Colonic mucosa (tissue), 4 donors: ENCODE results near the gene CYFIP1. TPM values are rescaled to one million over a fixed set of nuclear protein-coding genes. Genes with fewer than 3 reads are reported as not detected.

Source experiments
- DNase-seq: peaks from one replicate; pipeline ENCODE4 v3.0.0-alpha.2; 2020
- H3K27ac ChIP-seq: fragments of 200-600 bp; one replicate; pipeline ENCODE4 v1.8.0; 2021
- H3K27me3 ChIP-seq: fragments of 200-600 bp; one replicate; pipeline ENCODE4 v1.8.0; 2021
- H3K36me3 ChIP-seq: fragments of 200-600 bp; one replicate; pipeline ENCODE4 v1.8.0; 2021
- H3K4me1 ChIP-seq: fragments of 200-600 bp; one replicate; pipeline ENCODE4 v1.8.0; 2021; ENCODE audit warnings: mild to moderate bottlenecking
- H3K4me3 ChIP-seq: fragments of 200-600 bp; one replicate; pipeline ENCODE4 v1.8.0; 2021
- H3K9ac ChIP-seq, 2 donors: one replicate each; pipeline ENCODE4 v1.7.0; 2013; ENCODE audit warnings: control low read depth in 2 of 2, low read depth in 2 of 2, low read length in 2 of 2
- H3K9me3 ChIP-seq: fragments of 200-600 bp; one replicate; pipeline ENCODE4 v1.8.0; 2021
- intact Hi-C: fragments of 100-400 bp; cut with DNase I; formaldehyde crosslinking; loops from one replicate; pipeline ENCODE4 v1.14.1; 2022
- total RNA-seq, 2 donors: library from RNA; stranded (reverse); fragmentation: NEBNext Ultra II Directional in 1 of 2; extraction: Animal tissue kit (Norgen Biotek cat#: 25700) in 1 of 2; gene quantifications; one replicate each; pipeline ENCODE4 v1.2.1, GENCODE V29; 2021
- TF ChIP-seq, protein P1 (sequence below): fragments of 200-600 bp; IDR thresholded peaks from one replicate; pipeline ENCODE4 v1.8.0; 2022; ENCODE audit warnings: antibody characterized with exemption, mild to moderate bottlenecking
- donor health status: healthy.
- donor health status: DM: no; HTN: no; CAD: no.
- donor health status: DM: no; HTN: no; CAD: no.

The CYFIP1 gene
- total RNA-seq, 2 donors from 2014 or later = 119 to 165 TPM

DNA sequence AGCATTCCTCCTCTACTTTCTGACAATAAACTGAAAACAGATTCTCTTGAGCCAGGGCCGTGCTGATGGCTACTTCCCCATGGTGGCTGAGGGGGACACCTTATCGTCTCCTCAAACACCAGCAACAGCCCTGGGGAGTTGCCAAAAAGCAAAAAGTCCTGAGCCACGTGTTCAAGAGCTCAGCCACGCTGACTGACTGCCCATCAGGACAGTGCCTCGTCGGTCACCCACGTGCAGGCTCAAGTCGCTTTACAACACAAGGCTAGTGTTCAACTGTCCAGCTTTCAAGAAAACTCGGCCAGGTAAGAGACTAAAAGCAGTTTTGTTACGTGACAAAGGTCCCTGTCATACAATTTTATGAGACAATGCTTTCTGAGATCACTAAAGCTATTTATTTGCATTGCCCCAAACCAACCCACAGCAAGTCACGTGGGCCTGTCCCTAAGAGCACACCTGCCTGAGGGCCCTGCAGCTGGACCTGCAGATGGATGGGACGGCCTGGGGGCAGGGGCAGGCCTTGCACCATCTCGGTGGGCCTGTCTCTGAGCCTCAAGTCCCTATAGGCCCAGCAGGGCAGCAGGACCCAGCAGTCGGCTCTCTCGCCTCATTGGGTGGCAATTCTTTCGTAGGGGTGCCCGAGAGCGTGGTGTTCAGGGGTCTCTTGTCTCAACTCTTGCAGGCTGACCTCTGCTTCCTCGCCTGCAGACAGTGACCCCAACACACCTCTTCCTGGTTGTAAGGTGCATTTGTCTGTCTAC, 99.0 kb downstream of the CYFIP1 start:
- intact Hi-C loops = no loop called here
- no peak overlapping the region for H3K9ac ChIP-seq
- no peaks in the 10 kb centered on the region for H3K27me3 ChIP-seq
- no peak for DNase-seq
- H3K4me3 ChIP-seq = no peak overlapping the region
- no peaks in the 10 kb centered on the region for H3K9me3 ChIP-seq
- no peaks in the 10 kb centered on the region for H3K36me3 ChIP-seq
- H3K27ac ChIP-seq = no peak overlapping the region
- H3K4me1 ChIP-seq = peaks cover 5% of the 10 kb centered on the region
- TF ChIP-seq, protein P1, sequence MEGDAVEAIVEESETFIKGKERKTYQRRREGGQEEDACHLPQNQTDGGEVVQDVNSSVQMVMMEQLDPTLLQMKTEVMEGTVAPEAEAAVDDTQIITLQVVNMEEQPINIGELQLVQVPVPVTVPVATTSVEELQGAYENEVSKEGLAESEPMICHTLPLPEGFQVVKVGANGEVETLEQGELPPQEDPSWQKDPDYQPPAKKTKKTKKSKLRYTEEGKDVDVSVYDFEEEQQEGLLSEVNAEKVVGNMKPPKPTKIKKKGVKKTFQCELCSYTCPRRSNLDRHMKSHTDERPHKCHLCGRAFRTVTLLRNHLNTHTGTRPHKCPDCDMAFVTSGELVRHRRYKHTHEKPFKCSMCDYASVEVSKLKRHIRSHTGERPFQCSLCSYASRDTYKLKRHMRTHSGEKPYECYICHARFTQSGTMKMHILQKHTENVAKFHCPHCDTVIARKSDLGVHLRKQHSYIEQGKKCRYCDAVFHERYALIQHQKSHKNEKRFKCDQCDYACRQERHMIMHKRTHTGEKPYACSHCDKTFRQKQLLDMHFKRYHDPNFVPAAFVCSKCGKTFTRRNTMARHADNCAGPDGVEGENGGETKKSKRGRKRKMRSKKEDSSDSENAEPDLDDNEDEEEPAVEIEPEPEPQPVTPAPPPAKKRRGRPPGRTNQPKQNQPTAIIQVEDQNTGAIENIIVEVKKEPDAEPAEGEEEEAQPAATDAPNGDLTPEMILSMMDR = no peak

DNA sequence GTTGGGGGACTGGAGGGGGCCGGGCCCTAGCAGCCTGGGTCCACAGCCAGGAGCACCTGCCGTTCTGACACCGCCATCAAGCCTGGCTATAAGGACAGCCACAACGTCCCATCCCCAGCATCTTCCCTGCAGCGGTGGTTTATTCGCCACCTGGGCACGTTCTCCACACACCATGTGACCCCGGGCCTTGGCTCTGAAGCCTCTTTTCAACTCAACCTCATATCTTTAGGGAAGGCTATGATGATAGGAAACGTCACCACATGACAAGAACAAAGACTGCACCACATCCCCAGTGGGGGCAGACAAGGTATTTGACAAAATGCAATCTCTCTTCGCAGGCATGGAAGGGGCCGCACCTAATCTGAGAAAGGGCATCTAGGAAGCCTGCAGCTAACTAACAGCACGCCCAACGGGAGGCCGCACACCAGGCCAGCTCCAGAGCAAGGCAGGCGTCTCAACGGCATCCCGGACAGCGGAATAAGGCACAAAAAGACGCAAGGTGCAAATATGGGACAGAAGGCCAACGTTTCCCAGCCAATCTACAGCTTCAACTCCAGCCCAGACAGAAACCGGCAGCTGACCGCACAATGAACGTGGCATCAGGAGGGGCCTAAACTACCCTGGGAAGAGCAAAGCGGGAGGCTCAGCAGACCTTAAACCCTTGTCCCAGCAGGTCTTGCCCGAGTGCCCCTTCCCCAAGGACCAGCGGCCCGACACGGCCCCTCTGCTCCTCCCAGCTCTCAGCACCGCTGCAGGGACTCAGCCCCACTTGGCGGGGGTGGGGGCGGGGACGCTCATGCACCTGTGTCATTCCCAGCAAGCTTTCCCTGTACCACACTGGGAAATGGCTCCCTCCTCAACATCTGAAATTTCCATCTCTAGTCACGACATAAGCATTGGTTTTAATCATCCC, 99.8 kb downstream of the CYFIP1 start:
- Histone ChIP-seq H3K9me3 (no peaks in the 10 kb centered on the region), H3K27ac (no peak overlapping the region), H3K4me3 (no peak overlapping the region), H3K27me3 (no peaks in the 10 kb centered on the region), H3K9ac (no peak overlapping the region), H3K36me3 (no peaks in the 10 kb centered on the region), H3K4me1 (peaks cover 4% of the 10 kb centered on the region)
- DNase-seq = no peak
- TF ChIP-seq, protein P1 = no peak
- intact Hi-C loops = no loop called here

DNA sequence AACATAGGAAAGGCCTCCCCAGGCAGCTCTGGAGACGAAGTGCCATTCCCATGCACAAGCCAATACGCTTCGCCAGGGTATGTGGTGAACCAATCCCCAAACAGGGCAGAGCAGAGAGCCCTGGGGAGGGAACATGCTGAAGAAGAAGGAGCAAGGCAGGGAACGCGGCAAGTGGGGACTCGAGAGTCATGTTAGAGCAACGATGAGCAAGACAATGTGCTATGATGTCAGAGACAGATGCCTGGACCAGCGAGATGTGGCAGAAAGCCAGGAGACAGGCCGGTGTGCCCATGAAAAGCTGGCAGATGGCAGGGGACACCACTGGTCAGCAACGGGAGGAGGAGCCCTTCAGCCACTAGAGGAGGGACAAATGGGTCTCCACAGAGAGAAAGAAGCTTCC, 102.1 kb downstream of the CYFIP1 start:
- H3K4me3 ChIP-seq = no peak overlapping the region
- TF ChIP-seq, protein P1 = no peak
- H3K27ac ChIP-seq = no peak overlapping the region
- H3K9me3 ChIP-seq = no peaks in the 10 kb centered on the region
- no peak for DNase-seq
- intact Hi-C loops = no loop called here
- no peaks in the 10 kb centered on the region for H3K36me3 ChIP-seq
- no peak overlapping the region for H3K9ac ChIP-seq
- no peaks in the 10 kb centered on the region for H3K4me1 ChIP-seq
- no peaks in the 10 kb centered on the region for H3K27me3 ChIP-seq

DNA sequence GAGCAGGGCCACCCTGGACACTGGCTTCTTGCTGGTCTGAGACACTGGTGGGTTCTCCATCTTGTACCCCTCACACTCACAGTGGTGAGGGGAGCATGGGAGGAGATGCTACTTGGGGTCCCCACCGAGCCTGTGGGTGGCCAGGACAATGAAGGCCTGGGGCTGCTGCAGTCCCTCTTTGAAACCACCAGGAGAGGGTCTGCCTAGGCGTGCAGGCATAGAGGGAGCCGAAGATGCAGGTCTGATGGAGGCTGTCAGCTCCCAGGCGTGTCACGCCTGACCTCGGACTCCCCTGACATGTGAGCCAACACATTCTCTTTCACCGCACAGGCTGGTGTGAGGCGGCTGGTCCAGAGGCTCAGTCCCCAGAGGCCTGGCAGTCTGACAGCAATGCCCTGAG, 102.6 kb downstream of the CYFIP1 start:
- no peaks in the 10 kb centered on the region for H3K27me3 ChIP-seq
- no peak overlapping the region for H3K4me3 ChIP-seq
- no peaks in the 10 kb centered on the region for H3K9me3 ChIP-seq
- H3K4me1 ChIP-seq = no peaks in the 10 kb centered on the region
- DNase-seq = no peak
- H3K27ac ChIP-seq = no peak overlapping the region
- no peaks in the 10 kb centered on the region for H3K36me3 ChIP-seq
- no peak overlapping the region for H3K9ac ChIP-seq
- intact Hi-C loops = no loop called here
- TF ChIP-seq, protein P1 = no peak

DNA sequence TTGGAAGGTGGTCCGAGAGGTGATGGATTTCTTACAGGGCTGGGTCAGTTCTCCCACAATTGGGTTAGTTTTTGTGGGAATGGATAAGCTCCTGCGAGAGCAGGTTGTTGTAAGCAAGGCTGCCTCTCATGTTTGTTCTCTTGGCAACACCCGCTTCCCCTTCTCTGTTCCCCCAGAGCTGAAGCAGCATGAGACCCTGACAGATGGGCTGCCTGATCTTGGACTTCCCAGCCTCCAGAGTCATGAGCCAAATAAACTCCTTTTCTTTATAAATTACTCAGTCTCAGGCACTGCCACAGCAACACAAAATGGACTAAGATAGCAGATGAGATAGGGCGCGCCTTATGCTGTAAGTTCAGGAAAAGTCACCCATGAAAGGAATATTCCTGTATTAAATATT, 103.1 kb downstream of the CYFIP1 start:
- Histone ChIP-seq H3K9me3 (no peaks in the 10 kb centered on the region), H3K4me1 (no peaks in the 10 kb centered on the region), H3K27ac (no peak overlapping the region), H3K9ac (no peak overlapping the region), H3K36me3 (no peaks in the 10 kb centered on the region), H3K27me3 (no peaks in the 10 kb centered on the region), H3K4me3 (no peak overlapping the region)
- no peak for DNase-seq
- TF ChIP-seq, protein P1 = no peak
- intact Hi-C loops = no loop called here
